ENCODE measurements around the gene MAS1. TPM values are rescaled to one million over a fixed set of nuclear protein-coding genes. Genes with fewer than 3 reads are reported as not detected.
"Not testable (repeated sequence)": the region's sequence is repeated elsewhere in the genome, so short reads cannot be mapped to it uniquely, and the experiment has no call there.

Gene MAS1
- total RNA-seq, 1 donor from 2014 or later, result not detected

- intact Hi-C loops (cut with DNase I), result no loop called here
- ATAC-seq, result no peak
- no peaks in the 10 kb centered on the region for H3K36me3 ChIP-seq
- no peaks in the 10 kb centered on the region for H3K27me3 ChIP-seq
- H3K4me1 ChIP-seq, result no peaks in the 10 kb centered on the region
- TF ChIP-seq CTCF (IDR thresholded peaks at IDR 0.05), result no peak
- no peak for DNase-seq
- H3K27ac ChIP-seq, result no peak overlapping the region
- no peaks in the 10 kb centered on the region for H3K9me3 ChIP-seq
- no peak overlapping the region for H3K4me3 ChIP-seq
Measured at GRCh38 chr6:159853754-159854153, 37.0 kb upstream of the MAS1 start.

GRCh38 chr6:159854959-159855358, 35.8 kb upstream of the MAS1 start:
- no peak for TF ChIP-seq CTCF (IDR thresholded peaks at IDR 0.05)
- Histone ChIP-seq H3K4me1 (no peaks in the 10 kb centered on the region), H3K27me3 (no peaks in the 10 kb centered on the region), H3K27ac (no peak overlapping the region), H3K36me3 (no peaks in the 10 kb centered on the region), H3K9me3 (no peaks in the 10 kb centered on the region), H3K4me3 (no peak overlapping the region)
- DNase-seq (no peak), ATAC-seq (no peak)
- intact Hi-C loops (cut with DNase I), result no loop called here

- Histone ChIP-seq H3K36me3 (no peaks in the 10 kb centered on the region), H3K4me3 (no peak overlapping the region), H3K4me1 (no peaks in the 10 kb centered on the region), H3K27me3 (no peaks in the 10 kb centered on the region), H3K27ac (no peak overlapping the region), H3K9me3 (no peaks in the 10 kb centered on the region)
- ATAC-seq (no peak), DNase-seq (no peak)
- intact Hi-C loops (cut with DNase I), result no loop called here
- no peak for TF ChIP-seq CTCF (IDR thresholded peaks at IDR 0.05)
Measured at GRCh38 chr6:159858259-159858658, 32.5 kb upstream of the MAS1 start.

GRCh38 chr6:159860482-159860881, 30.3 kb upstream of the MAS1 start:
- intact Hi-C loops (cut with DNase I), result no loop called here
- DNase-seq (no peak), ATAC-seq (no peak)
- no peak overlapping the region for H3K4me3 ChIP-seq
- TF ChIP-seq CTCF (IDR thresholded peaks at IDR 0.05), result no peak
- no peaks in the 10 kb centered on the region for H3K36me3 ChIP-seq
- H3K9me3 ChIP-seq, result no peaks in the 10 kb centered on the region
- no peaks in the 10 kb centered on the region for H3K4me1 ChIP-seq
- no peak overlapping the region for H3K27ac ChIP-seq
- no peaks in the 10 kb centered on the region for H3K27me3 ChIP-seq

- ATAC-seq (no peak), DNase-seq (no peak)
- Histone ChIP-seq H3K4me3 (no peak overlapping the region), H3K36me3 (no peaks in the 10 kb centered on the region), H3K27ac (no peak overlapping the region), H3K27me3 (no peaks in the 10 kb centered on the region), H3K4me1 (no peaks in the 10 kb centered on the region), H3K9me3 (no peaks in the 10 kb centered on the region)
- intact Hi-C loops (cut with DNase I), result no loop called here
- no peak for TF ChIP-seq CTCF (IDR thresholded peaks at IDR 0.05)
Measured at GRCh38 chr6:159862103-159862502, 28.7 kb upstream of the MAS1 start.

GRCh38 chr6:159863341-159863740, 27.4 kb upstream of the MAS1 start:
- H3K36me3 ChIP-seq; H3K9me3 ChIP-seq; H3K27ac ChIP-seq; H3K4me3 ChIP-seq; H3K4me1 ChIP-seq; intact Hi-C loops (cut with DNase I); H3K27me3 ChIP-seq; DNase-seq: not testable (repeated sequence)
- TF ChIP-seq CTCF (IDR thresholded peaks at IDR 0.05), result peak; percentile 48
- peak; percentile 80 for ATAC-seq
